DND-41 (cell line): ENCODE measurements around the gene MAP3K7CL.

Experiments
- ATAC-seq: fragments of 200-7000 bp; cut with Tn5 transposase; 3 replicates; pipeline ENCODE4 v1.9.1; 2021; ENCODE audit warnings: low read depth; ENCODE audit not compliant: insufficient read depth
- DNase-seq: peaks from one replicate; pipeline ENCODE4 v3.0.0-alpha.2; 2020
- H2AFZ ChIP-seq: 2 replicates; pipeline ENCODE4 v1.6.0; 2012; ENCODE audit warnings: low read depth, low read length
- H3K27ac ChIP-seq: 2 replicates; pipeline ENCODE4 v1.5.1; 2012; ENCODE audit warnings: low read length, inconsistent platforms
- H3K27me3 ChIP-seq: fragments of 200-600 bp; sonication (generic); 2 replicates; pipeline ENCODE4 v1.6.0; 2012; ENCODE audit warnings: low read length, mild to moderate bottlenecking, inconsistent platforms; ENCODE audit not compliant: insufficient read depth, poor library complexity
- H3K36me3 ChIP-seq: 2 replicates; pipeline ENCODE4 v1.5.1; 2012; ENCODE audit warnings: low read length, inconsistent platforms; ENCODE audit not compliant: insufficient read depth
- H3K4me1 ChIP-seq: 2 replicates; pipeline ENCODE4 v1.5.1; 2012; ENCODE audit warnings: mild to moderate bottlenecking, low read length; ENCODE audit not compliant: insufficient read depth
- H3K4me2 ChIP-seq: 2 replicates; pipeline ENCODE4 v1.6.0; 2012; ENCODE audit warnings: mild to moderate bottlenecking, moderate library complexity, low read length, inconsistent platforms; ENCODE audit not compliant: insufficient read depth
- H3K4me3 ChIP-seq, 2 experiments: fragments of 200-600 bp in 1 of 2; shearing (Covaris generic) in 1 of 2; 2 replicates each; pipeline ENCODE4 v1.5.1; 2012 to 2016; ENCODE audit warnings: inconsistent platforms in 2 of 2, low read length in 2 of 2, mild to moderate bottlenecking in 2 of 2, low read depth in 1 of 2, moderate library complexity in 1 of 2
- H3K79me2 ChIP-seq: 2 replicates; pipeline ENCODE4 v1.6.0; 2012; ENCODE audit warnings: low read length, inconsistent platforms; ENCODE audit not compliant: insufficient read depth
- H3K9ac ChIP-seq: 2 replicates; pipeline ENCODE4 v1.6.0; 2012; ENCODE audit warnings: low read depth, mild to moderate bottlenecking, inconsistent platforms, low read length, moderate library complexity
- H3K9me3 ChIP-seq: 2 replicates; pipeline ENCODE4 v1.5.1; 2012; ENCODE audit warnings: low read length, moderate library complexity, mild to moderate bottlenecking, inconsistent platforms; ENCODE audit not compliant: insufficient read depth, severe bottlenecking
- H4K20me1 ChIP-seq: 2 replicates; pipeline ENCODE4 v1.6.0; 2012; ENCODE audit warnings: low read length; ENCODE audit not compliant: insufficient read depth
- CTCF ChIP-seq: IDR thresholded peaks from 2 replicates; pipeline ENCODE4 v1.5.1; 2012; ENCODE audit warnings: borderline replicate concordance, low read length, moderate library complexity, mild to moderate bottlenecking; ENCODE audit not compliant: poor library complexity, severe bottlenecking; ENCODE audit errors: extremely low read depth
- EZH2 ChIP-seq: IDR thresholded peaks from 3 replicates; pipeline ENCODE4 v1.6.1; 2012; ENCODE audit warnings: borderline replicate concordance, low read depth, mild to moderate bottlenecking, moderate library complexity, low read length, inconsistent platforms; ENCODE audit not compliant: severe bottlenecking

The MAP3K7CL gene

GRCh38 chr21:29146726-29147125 is 16.3 kb downstream of the MAP3K7CL start:
- Histone ChIP-seq H3K9me3 (no peaks in the 10 kb centered on the region), H3K4me2 (no peak overlapping the region), H3K4me1 (peaks cover 60% of the 10 kb centered on the region), H3K9ac (peak overlapping the region; percentile 59; the same call in 1 of the 2 replicates), H2AFZ (peak overlapping the region; percentile 29; the same call in 1 of the 2 replicates), H3K4me3 (no peak overlapping the region), H4K20me1 (no peaks in the 10 kb centered on the region), H3K79me2 (no peaks in the 10 kb centered on the region), H3K36me3 (no peaks in the 10 kb centered on the region), H3K27me3 (no peaks in the 10 kb centered on the region), H3K27ac (peak overlapping the region; percentile 81)
- TF ChIP-seq EZH2 (no peak), CTCF (no peak)
- DNase-seq (no peak), ATAC-seq (no peak)

- Histone ChIP-seq H3K36me3 (no peaks in the 10 kb centered on the region), H3K4me3 (peak overlapping the region in 1 of 2 experiments; percentile 36; a peak in 2 of 4 replicates), H3K27me3 (no peaks in the 10 kb centered on the region), H3K4me1 (peaks cover 60% of the 10 kb centered on the region), H4K20me1 (no peaks in the 10 kb centered on the region), H3K4me2 (peak overlapping the region; percentile 59), H3K27ac (peak overlapping the region; percentile 89), H3K79me2 (no peaks in the 10 kb centered on the region), H3K9me3 (no peaks in the 10 kb centered on the region), H2AFZ (peak overlapping the region; percentile 67), H3K9ac (peak overlapping the region; percentile 50)
- TF ChIP-seq EZH2 (no peak), CTCF (peak; percentile 33)
- DNase-seq = peak; percentile 68
- peak; percentile 83 for ATAC-seq
Measured at GRCh38 chr21:29148530-29148929, 18.1 kb downstream of the MAP3K7CL start.

GRCh38 chr21:29149808-29150425 is 19.5 kb downstream of the MAP3K7CL start:
- H3K9ac ChIP-seq = no peak overlapping the region
- no peak for ATAC-seq
- no peaks in the 10 kb centered on the region for H3K9me3 ChIP-seq
- TF ChIP-seq EZH2 (no peak), CTCF (no peak)
- no peaks in the 10 kb centered on the region for H3K36me3 ChIP-seq
- H3K27me3 ChIP-seq = no peaks in the 10 kb centered on the region
- H4K20me1 ChIP-seq = no peaks in the 10 kb centered on the region
- peaks cover 46% of the 10 kb centered on the region for H3K4me1 ChIP-seq
- no peak overlapping the region for H2AFZ ChIP-seq
- no peak overlapping the region for H3K27ac ChIP-seq
- no peak overlapping the region for H3K4me3 ChIP-seq
- no peak for DNase-seq
- H3K79me2 ChIP-seq = no peaks in the 10 kb centered on the region
- H3K4me2 ChIP-seq = no peak overlapping the region

- Histone ChIP-seq H3K9ac (no peak overlapping the region), H3K27ac (no peak overlapping the region), H3K4me3 (no peak overlapping the region), H3K4me1 (peaks cover 26% of the 10 kb centered on the region), H3K9me3 (no peaks in the 10 kb centered on the region), H2AFZ (no peak overlapping the region), H3K79me2 (no peaks in the 10 kb centered on the region), H3K36me3 (no peaks in the 10 kb centered on the region), H3K4me2 (no peak overlapping the region), H4K20me1 (no peaks in the 10 kb centered on the region), H3K27me3 (no peaks in the 10 kb centered on the region)
- no peak for ATAC-seq
- TF ChIP-seq CTCF = no peak
- TF ChIP-seq EZH2 = no peak
- DNase-seq = no peak
Measured at GRCh38 chr21:29151931-29152330, 21.5 kb downstream of the MAP3K7CL start.
